Gastrocnemius medialis (tissue), 4 donors: ENCODE measurements around the gene KRT13.

ENCODE experiments used
- POLR2A ChIP-seq, 2 donors: fragments of 450-650 bp; IDR thresholded peaks; one replicate each; pipeline ENCODE4 v1.6.1; 2017; ENCODE audit warnings: antibody characterized with exemption in 2 of 2, mild to moderate bottlenecking in 2 of 2, moderate library complexity in 2 of 2
- TF ChIP-seq, protein P1 (sequence below), 5 experiments: fragments of 450-650 bp in 3 of 5; fragments of 200-600 bp in 2 of 5; sonication (generic) in 2 of 5; IDR thresholded peaks in 4 of 5; conservative IDR thresholded peaks in 1 of 5; 1 replicate in 4 of 5; 2 replicates in 1 of 5; pipeline ENCODE4 v1.5.1; 2016 to 2019; ENCODE audit warnings: antibody characterized with exemption in 5 of 5, mild to moderate bottlenecking in 3 of 5, moderate library complexity in 3 of 5

DNA sequence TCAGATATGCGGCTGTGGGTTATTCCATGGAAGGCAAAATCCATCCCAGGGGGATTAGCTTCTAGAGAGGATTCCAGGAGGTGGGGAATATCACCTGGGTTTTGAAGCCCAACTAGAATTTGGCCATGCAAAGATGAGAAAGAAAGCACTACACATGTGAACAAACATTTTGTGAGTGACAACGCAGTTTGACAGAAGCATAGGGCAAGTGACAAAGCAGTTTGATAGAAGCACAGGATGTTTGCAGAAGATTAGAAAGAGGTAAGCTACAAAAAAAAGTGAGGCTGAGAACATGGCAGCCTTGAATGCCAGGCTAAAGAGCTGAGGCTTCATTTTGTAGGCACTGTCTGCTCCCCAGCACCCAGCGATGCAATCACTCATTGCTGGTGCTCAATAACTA lies 52.3 kb downstream of the KRT13 start:
- TF ChIP-seq, protein P1, sequence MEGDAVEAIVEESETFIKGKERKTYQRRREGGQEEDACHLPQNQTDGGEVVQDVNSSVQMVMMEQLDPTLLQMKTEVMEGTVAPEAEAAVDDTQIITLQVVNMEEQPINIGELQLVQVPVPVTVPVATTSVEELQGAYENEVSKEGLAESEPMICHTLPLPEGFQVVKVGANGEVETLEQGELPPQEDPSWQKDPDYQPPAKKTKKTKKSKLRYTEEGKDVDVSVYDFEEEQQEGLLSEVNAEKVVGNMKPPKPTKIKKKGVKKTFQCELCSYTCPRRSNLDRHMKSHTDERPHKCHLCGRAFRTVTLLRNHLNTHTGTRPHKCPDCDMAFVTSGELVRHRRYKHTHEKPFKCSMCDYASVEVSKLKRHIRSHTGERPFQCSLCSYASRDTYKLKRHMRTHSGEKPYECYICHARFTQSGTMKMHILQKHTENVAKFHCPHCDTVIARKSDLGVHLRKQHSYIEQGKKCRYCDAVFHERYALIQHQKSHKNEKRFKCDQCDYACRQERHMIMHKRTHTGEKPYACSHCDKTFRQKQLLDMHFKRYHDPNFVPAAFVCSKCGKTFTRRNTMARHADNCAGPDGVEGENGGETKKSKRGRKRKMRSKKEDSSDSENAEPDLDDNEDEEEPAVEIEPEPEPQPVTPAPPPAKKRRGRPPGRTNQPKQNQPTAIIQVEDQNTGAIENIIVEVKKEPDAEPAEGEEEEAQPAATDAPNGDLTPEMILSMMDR (IDR thresholded peaks at IDR 0.05 in 4 of 5, conservative IDR thresholded peaks at IDR 0.05 in 1 of 5): no peak
- TF ChIP-seq POLR2A (IDR thresholded peaks at IDR 0.05): no peak
